DMS 273 (cell line): Measurements from ENCODE around the gene PRR36.
A peak's percentile ranks its signal among the peaks of the same experiment; 100 is the strongest.

Source experiments
- DNase-seq: peaks from one replicate; lab custom pipeline; 2025; ENCODE audit not compliant: unreplicated experiment; lab: John Stamatoyannopoulos, UW

PRR36 gene

GRCh38 chr19:7848779-7849457 is 25.3 kb downstream of the PRR36 start:
- no peak for DNase-seq

DNA sequence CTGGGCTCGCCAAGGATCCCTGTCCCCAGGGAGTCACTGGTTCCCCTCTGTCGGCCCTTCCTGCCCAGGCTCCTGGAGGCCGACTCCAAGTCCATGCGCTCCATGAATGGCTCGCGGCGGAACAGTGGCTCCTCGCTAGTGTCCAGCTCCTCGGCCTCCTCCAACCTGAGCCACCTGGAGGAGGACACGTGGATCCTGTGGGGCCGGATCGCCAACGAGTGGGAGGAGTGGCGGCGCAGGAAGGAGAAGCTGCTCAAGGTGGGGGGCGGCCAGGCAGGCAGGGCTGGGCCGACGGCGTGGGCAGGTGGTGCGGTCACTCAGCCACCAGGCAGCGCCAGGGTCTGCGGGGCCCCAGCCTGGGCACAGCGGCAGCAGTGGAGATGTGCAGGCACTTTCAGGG is 26.5 kb downstream of the PRR36 start:
- DNase-seq, result no peak

- no peak for DNase-seq
Measured at GRCh38 chr19:7846155-7846646, 28.0 kb downstream of the PRR36 start.

GRCh38 chr19:7845390-7846154 is 28.6 kb downstream of the PRR36 start:
- DNase-seq, result no peak

DNA sequence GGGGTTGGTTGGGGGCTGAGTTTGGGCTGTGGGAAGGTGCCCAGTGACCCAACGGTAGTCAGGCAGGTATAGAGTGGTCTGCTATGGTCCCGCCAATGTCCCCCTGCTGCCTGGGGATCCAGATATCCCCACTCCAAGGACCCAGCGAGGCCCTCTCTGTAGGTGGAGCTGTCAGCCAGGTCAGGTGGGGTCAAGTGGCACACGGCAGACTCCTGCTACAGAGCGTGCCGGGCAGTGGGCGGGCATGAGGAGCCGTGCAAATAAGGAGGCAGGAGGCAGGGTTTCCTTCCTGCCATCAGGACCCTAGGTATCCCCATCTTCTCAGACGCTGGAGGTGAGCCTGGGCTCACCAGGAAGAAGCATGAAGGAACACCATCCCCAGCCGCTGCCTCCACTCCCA is 29.2 kb downstream of the PRR36 start:
- DNase-seq, result no peak

DNA sequence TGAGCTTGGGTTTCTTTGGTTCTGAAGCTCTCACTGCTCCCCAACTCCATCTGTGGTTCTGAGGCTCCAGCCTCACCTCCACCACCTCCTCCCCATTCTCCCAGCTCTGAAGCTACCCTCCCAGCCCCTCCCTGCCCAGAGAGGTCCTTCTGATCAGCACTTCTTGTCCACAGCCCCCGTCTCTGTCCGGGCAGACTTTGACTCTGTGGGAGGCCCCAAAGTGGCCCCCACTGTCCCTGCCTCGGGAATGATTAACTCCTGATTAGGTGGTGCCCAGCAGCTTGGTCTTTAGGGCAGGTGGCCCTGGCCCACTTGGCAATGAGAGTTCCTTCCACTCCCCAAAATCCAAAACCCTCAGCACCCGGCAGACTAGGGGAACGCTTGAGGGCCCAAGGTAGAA is 29.8 kb downstream of the PRR36 start:
- no peak for DNase-seq

DNA sequence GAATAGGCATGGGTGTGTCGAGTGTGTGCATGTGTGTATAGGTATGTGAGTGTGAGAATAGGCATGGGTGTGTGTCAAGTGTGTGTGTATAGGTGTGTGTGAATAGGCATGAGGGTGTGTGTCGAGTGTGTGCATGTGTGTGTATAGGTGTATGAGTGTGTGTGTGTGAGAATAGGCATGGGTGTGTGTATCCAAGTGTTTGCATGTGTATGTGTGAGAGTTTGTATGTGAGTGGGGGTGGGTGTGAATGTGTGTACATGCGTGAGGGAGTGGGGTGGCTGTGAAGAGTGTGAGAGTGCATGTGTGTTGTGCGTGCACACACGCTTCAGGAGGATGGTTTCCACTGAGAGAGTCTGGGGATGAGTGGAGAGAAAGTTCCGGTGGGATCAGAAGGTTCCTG is 30.7 kb downstream of the PRR36 start:
- DNase-seq, result no peak

DNA sequence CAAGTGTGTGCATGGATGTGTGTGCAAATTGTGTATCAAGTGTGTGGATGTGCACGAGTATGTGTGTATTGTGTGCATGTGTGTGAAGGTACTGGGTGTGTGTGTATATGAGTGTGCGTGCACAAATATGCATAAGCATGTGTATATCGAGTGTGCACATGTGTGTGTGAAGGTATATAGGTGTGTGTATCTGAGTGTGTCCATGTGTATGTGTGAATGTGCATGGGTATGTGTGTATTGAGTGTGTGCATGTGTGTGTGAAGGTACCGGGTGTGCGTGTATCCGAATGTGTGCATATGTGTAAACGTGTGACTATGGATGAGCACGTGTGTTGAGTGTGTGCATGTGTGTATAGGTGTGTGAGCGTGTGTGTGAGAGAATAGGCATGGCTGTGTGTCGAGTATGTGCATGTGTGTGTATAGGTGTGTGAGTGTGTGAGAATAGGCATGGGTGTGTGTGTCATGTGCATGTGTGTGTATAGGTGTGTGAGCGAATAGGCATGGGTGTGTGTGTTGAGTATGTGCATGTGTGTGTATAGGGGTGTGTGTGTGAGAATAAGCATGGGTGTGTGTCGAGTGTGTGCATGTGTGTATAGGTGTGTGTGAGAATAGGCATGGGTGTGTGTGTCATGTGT is 31.4 kb downstream of the PRR36 start:
- DNase-seq, result no peak

DNA sequence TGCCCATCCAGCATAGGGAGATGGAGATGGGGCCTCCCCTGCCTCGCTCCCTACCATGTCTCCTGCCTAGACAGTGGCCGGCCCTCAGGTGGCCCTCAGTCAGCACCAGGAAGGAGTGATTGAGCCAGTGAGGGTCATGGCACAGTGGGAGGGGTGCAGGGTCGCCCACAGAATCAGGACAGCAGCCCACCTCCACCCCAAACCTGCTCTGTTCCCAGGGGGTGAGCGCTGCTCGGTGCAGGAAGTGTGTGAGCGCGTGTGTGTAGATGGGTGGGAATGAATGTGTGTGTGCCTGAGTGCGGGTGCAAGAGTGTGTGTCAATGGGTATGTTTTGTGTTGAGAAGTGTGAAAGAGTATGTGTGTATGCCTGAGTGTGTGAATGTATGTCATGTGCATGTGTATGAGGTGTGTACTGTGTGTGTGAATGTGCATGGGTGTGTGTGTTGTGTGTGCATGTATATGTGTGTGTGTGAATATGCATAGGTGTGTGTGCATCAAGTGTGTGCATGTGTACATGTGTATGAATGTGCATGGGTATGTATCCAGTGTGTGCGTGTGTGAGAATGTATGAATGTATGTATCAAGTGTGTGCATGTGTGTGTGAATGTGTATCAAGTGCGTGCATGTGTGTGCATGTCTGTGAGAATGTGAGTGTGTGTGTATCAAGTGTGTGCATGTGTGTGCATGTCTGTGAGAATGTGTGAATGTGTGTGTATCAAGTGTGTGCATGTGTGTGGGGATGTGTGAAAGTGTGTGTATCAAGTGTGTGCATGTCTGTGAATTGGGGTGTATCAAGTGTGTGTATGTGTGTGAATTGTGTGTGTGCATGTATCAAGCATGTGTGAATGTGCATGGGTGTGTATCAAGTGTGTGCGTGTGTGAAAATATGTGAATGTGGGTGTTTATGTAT is 32.2 kb downstream of the PRR36 start:
- DNase-seq, result no peak

GRCh38 chr19:7840629-7841028 is 33.6 kb downstream of the PRR36 start:
- DNase-seq, result no peak

DNA sequence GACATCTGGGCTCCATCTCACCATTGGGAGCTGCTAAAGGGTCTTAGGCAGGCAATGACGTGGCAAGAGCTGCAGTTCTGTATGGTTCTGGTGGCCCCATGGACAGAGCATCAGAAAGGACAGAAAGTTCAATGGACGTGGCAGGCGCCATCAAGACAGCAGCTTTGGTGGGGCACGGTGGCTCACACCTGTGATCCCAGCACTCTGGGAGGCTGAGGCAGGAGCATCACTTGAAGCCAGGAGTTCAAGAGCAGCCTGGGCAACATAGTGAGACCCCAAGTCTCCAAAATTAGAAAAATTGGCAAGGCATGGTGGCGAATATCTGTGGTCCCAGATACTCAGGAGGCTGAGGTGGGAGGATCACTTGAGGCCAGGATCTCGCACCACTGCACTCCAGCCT is 34.7 kb downstream of the PRR36 start:
- DNase-seq, result no peak

- DNase-seq, result peak; percentile 84
Measured at GRCh38 chr19:7833225-7834099, 40.7 kb downstream of the PRR36 start.

DNA sequence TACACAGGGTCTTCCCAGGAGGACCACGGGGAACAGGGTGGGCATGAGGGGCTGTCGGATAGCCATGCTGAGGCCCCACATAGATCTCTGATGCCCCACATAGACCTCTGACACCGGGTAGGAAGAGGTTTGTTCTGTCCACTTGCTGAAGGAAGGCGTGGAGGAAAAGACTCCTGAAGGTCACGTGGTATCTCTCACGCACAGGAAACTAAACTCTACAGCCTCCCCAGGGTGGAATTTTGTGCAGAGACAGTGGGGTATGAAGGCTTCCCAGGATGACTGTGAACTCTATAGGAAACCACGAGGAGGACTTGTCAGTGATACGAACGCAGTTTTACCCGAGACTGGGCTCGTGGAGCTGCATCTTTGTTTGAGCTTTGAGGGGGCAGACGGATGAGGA is 41.4 kb downstream of the PRR36 start:
- DNase-seq, result no peak

DNA sequence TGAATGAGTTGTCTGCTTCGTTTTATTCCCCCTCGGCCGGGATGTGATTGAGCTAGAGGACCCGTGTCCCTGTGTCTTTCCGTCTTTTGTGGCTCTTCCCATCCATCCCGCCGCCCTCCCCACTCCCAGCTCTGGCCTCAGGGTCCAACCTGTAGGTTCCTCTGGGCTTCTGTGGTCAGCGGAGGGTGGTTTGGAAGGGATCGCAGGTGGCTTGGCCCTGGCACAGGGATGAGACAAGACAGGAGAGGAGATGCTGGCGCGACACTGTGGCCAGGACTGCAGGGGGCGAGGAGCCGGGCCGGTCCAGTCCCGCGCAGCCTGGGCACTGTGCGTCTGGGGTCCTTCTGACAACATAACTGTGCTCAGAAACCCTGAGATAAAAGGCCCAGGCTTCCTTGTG is 42.2 kb downstream of the PRR36 start:
- DNase-seq, result no peak

DNA sequence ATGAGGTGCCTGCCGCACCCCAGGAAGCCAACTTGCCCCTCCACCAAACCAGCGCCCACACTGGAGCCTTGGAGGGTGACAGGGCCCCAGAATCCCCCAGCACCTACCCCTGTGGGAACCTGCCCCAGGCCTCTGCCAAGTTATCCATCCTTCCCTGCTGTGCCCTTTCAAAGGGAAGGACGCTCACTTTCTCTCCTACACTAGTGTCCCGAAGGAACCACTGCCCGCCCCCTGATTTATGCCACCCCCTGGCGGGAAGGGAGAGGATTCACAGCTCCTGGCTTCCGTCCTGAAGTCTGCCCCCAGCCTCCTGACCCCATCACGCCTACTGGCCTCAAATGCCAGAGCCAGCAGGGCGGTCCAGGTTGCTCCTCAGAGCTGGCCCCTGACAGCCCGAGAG is 42.7 kb downstream of the PRR36 start:
- peak; percentile 59 for DNase-seq

GRCh38 chr19:7830823-7831222 is 43.4 kb downstream of the PRR36 start:
- no peak for DNase-seq

GRCh38 chr19:7830272-7830771 is 43.9 kb downstream of the PRR36 start:
- no peak for DNase-seq

DNA sequence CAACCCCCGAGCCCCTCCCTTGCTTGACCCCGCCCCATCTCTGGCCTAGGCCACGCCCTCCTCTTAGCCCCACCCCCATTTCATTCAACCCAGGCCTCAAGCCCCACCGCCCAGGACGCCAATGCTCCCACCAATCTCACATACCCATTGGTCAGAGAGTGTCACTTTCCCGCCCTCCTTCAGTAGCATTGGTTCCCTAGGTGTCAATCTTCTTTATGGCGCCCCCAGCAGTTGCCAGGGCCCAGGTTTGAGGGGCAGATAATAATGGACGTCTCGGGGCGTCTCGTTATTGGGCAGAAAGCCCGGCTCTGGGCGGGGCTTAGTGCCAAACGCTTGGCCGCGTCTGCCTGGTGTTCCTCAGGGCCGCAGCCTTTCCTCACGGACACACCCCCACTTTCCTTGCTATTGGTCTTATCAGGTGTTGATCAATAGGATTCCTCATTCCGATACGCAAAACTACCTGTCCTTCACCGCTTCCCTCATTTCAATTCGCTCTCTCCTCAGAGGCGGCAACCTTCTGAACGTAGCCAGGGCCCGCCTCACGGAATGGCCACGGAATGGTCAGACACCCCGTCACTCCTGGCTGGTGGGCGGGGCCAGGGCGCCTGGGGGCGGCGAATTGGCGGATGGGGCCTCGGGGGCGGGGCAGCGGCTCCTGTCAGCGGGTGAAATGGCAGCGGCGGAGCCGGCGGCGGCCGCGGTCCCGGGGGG is 44.5 kb downstream of the PRR36 start, which contains the start of gene EVI5L:
Gene EVI5L (plus strand): TSS at position 658 of the 711 bp plus-strand sequence. CDS start 16,325 bp downstream, outside the sequence.
- peak; percentile 100 for DNase-seq

GRCh38 chr19:7829166-7829520 is 45.0 kb downstream of the PRR36 start:
- no peak for DNase-seq
